Mucosa of stomach (tissue), 1 donor: Measurements from ENCODE around the gene LDLRAD4.
"Not testable (repeated sequence)": the region's sequence is repeated elsewhere in the genome, so short reads cannot be mapped to it uniquely, and the experiment has no call there.

Experiments
- H3K27me3 ChIP-seq: one replicate; pipeline ENCODE4 v1.7.0; 2013; ENCODE audit warnings: mild to moderate bottlenecking, low read length; ENCODE audit not compliant: control insufficient read depth, insufficient read depth
- H3K36me3 ChIP-seq: one replicate; pipeline ENCODE4 v1.7.0; 2013; ENCODE audit warnings: low read length; ENCODE audit not compliant: control insufficient read depth, insufficient read depth
- H3K4me1 ChIP-seq: one replicate; pipeline ENCODE4 v1.7.0; 2013; ENCODE audit warnings: mild to moderate bottlenecking, low read length; ENCODE audit not compliant: control insufficient read depth, insufficient read depth
- H3K4me3 ChIP-seq: one replicate; pipeline ENCODE4 v1.7.0; 2013; ENCODE audit warnings: low read length
- H3K9ac ChIP-seq: one replicate; pipeline ENCODE4 v1.7.0; 2013; ENCODE audit warnings: mild to moderate bottlenecking, low read length, moderate library complexity
- H3K9me3 ChIP-seq: one replicate; pipeline ENCODE4 v1.7.0; 2013; ENCODE audit warnings: mild to moderate bottlenecking, low read length, moderate library complexity; ENCODE audit not compliant: control insufficient read depth
- donor health status: Pancreatic carcinoma.

LDLRAD4 gene

DNA sequence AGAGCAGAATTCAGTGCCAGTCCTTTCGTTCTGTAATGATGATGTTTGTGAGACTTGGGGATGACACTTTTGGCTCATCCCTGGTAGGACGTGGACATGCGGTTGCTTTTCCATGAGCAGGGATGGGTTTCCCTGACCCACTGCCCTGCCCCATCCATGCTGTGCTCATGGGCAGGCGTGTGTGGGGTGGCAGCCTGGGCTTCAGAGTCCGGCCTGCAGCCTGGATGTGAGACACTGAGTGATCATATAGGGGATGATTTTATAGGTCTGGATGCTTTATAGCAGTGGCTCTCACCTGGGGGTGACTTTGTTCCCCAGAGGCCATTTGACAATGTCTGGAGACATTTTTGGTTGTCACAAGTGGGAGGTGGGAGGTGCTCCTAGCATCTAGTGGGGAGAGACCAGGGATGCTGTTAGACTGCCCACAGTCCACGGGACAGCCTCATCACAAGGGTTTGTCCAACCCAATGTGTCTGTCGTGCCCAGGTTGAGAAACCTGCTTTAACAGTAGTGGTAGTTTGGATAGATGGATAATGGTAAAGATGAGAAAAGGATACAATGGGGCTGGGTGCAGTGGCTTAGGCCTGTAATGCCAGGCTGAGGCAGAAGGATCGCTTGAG, 38.9 kb downstream of the LDLRAD4 start:
- Histone ChIP-seq H3K36me3 (no peaks in the 10 kb centered on the region), H3K27me3 (no peaks in the 10 kb centered on the region), H3K9me3 (no peaks in the 10 kb centered on the region), H3K4me3 (no peak overlapping the region), H3K9ac (no peak overlapping the region), H3K4me1 (peaks cover 10% of the 10 kb centered on the region)

- Histone ChIP-seq H3K4me1 (peaks cover 10% of the 10 kb centered on the region), H3K27me3 (no peaks in the 10 kb centered on the region), H3K9ac (no peak overlapping the region), H3K36me3 (no peaks in the 10 kb centered on the region), H3K4me3 (no peak overlapping the region), H3K9me3 (no peaks in the 10 kb centered on the region)
Observed at GRCh38 chr18:13258921-13259320, 40.4 kb downstream of the LDLRAD4 start.

DNA sequence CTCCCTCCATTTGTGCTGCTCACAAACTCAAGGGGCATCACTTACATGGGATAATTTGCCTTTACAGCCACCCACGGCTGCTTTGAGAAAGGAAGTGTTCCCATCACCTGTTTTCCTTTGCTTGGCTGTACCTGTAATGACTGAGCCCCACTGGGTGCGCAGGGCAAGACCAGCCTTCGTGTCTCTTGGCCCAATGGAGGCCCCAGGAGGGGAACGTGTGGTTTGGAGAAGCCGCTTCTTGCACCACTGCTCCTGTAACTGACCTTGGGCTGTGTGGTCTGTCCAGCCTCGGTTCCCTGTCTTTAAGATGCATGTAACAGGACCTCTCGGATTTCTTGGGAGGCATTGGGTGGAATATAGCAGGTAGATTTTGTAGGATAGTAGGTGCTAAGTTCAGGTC, 41.1 kb downstream of the LDLRAD4 start:
- Histone ChIP-seq H3K27me3 (no peaks in the 10 kb centered on the region), H3K4me3 (no peak overlapping the region), H3K9ac (no peak overlapping the region), H3K36me3 (no peaks in the 10 kb centered on the region), H3K4me1 (peaks cover 10% of the 10 kb centered on the region), H3K9me3 (no peaks in the 10 kb centered on the region)

GRCh38 chr18:13260197-13260934, 41.8 kb downstream of the LDLRAD4 start:
- no peaks in the 10 kb centered on the region for H3K36me3 ChIP-seq
- no peak overlapping the region for H3K4me3 ChIP-seq
- no peak overlapping the region for H3K9ac ChIP-seq
- no peaks in the 10 kb centered on the region for H3K27me3 ChIP-seq
- no peaks in the 10 kb centered on the region for H3K9me3 ChIP-seq
- H3K4me1 ChIP-seq = peaks cover 10% of the 10 kb centered on the region

- Histone ChIP-seq H3K9ac (no peak overlapping the region), H3K9me3 (no peaks in the 10 kb centered on the region), H3K36me3 (no peaks in the 10 kb centered on the region), H3K4me3 (no peak overlapping the region), H3K4me1 (peaks cover 10% of the 10 kb centered on the region), H3K27me3 (no peaks in the 10 kb centered on the region)
Observed at GRCh38 chr18:13260935-13261640, 42.5 kb downstream of the LDLRAD4 start.

GRCh38 chr18:13261661-13262357, 43.2 kb downstream of the LDLRAD4 start:
- Histone ChIP-seq H3K36me3 (no peaks in the 10 kb centered on the region), H3K4me1 (peaks cover 10% of the 10 kb centered on the region), H3K9ac (no peak overlapping the region), H3K9me3 (no peaks in the 10 kb centered on the region), H3K27me3 (no peaks in the 10 kb centered on the region), H3K4me3 (no peak overlapping the region)

- H3K4me1 ChIP-seq = peaks cover 10% of the 10 kb centered on the region
- H3K36me3 ChIP-seq, H3K9me3 ChIP-seq, H3K4me3 ChIP-seq, H3K9ac ChIP-seq, H3K27me3 ChIP-seq: not testable (repeated sequence)
Observed at GRCh38 chr18:13262358-13262680, 43.8 kb downstream of the LDLRAD4 start.

DNA sequence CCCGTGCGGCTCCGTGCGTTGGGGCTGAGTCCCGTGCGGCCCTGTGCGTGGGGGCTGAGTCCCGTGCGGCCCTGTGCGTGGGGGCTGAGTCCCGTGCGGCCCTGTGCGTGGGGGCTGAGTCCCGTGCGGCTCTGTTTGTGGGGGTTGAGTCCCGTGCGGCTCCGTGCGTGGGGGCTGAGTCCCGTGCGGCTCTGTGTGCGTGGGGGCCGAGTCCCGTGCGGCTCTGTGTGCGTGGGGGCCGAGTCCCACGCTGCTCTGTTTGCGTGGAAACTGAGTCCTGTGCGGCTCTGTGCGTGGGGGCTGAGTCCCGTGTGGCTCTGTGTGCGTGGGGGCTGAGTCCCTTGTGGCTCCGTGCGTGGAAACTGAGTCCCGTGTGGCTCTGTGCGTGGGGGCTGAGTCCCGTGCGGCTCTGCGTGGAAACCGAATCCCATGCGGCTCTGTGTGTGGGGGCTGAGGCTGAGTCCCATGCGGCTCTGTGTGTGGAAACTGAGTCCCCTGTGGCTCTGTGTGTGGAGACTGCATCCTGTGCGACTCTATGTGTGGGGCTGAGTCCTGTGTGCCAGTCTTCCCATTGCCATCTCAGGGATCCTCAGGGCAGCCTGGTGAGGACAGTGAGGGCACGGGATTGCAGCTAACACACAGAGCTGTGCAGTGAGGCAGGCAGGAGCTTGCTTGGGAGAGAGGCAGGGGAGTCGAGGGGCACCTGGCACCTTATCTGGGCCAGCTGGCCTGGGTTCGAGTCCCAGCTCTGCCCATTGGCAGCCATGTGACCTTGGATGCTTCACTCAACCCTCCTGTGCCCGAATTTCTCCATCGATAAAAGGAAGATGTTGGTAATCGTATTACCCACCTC, 44.5 kb downstream of the LDLRAD4 start:
- H3K9me3 ChIP-seq = no peaks in the 10 kb centered on the region
- no peak overlapping the region for H3K9ac ChIP-seq
- H3K36me3 ChIP-seq = no peaks in the 10 kb centered on the region
- peaks cover 11% of the 10 kb centered on the region for H3K4me1 ChIP-seq
- H3K4me3 ChIP-seq = no peak overlapping the region
- no peaks in the 10 kb centered on the region for H3K27me3 ChIP-seq

- Histone ChIP-seq H3K4me3 (no peak overlapping the region), H3K4me1 (peaks cover 14% of the 10 kb centered on the region), H3K27me3 (no peaks in the 10 kb centered on the region), H3K9ac (no peak overlapping the region), H3K9me3 (no peaks in the 10 kb centered on the region), H3K36me3 (no peaks in the 10 kb centered on the region)
Observed at GRCh38 chr18:13264091-13265007, 45.8 kb downstream of the LDLRAD4 start.

- no peak overlapping the region for H3K9ac ChIP-seq
- H3K36me3 ChIP-seq = no peaks in the 10 kb centered on the region
- no peaks in the 10 kb centered on the region for H3K27me3 ChIP-seq
- H3K4me3 ChIP-seq = no peak overlapping the region
- H3K4me1 ChIP-seq = peaks cover 14% of the 10 kb centered on the region
- no peaks in the 10 kb centered on the region for H3K9me3 ChIP-seq
Observed at GRCh38 chr18:13265008-13265910, 46.7 kb downstream of the LDLRAD4 start.
